ENCODE measurements around the gene IPPK. TPM values are rescaled to one million over a fixed set of nuclear protein-coding genes. Genes with fewer than 3 reads are reported as not detected.

IPPK gene
- total RNA-seq, 1 experiment from 2014 or later = 15.4 TPM

DNA sequence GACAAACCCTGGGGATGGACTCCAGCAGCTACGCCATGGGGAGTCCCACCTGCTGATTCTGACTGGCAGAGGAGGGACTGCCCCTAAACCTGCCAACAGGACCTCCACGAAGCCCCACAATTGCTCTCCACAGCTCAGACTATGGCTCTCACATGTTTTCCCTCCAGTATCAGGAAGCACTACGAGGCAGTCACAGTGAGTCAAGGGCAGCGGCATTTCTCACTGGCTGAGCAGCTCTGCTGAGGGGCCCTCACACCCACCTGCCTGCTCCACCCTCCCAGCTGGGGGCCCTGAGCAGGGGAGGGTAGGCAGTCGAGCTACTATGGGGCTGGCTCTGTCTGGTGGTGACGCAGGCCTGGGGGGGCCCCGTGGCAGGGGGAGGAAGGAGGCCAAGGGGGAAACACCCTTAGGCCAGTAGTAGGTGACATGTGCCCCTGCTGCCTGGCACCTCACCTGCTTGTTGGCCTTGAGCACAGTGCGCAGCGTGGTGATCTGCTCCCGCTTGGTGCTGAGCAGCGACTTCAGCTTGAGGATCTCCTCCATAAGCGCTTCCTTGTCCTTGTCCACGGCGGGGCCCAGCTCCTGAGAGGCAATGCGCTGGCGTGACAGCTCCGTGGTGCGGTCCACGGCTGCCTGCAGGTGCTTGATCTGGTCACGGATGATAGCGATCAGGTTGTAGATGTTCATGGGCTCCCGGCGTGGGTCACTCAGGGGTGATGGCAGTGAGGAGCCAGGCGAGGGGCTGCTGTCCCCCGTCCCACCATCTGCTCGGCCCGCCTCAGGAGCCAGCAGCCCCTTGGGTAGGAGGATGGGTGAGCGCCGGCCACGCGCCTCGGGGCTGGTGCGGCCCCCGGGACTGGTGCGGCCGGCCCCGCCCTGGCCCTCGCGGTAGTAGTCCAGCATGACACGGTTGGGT is 48.4 kb upstream of the IPPK start:
- Histone ChIP-seq H3K79me2 (ENCODE audit: insufficient read depth, low read length) (peaks cover 5% of the 10 kb centered on the region; the same call in 1 of the 2 replicates), H3K9ac (ENCODE audit: low read length) (no peak overlapping the region), H2AFZ (ENCODE audit: low read depth, low read length, poor library complexity, severe bottlenecking) (no peak overlapping the region), H3K36me3 (ENCODE audit: control insufficient read depth in 1 of 2, insufficient read depth in 2 of 2, low read length in 2 of 2) (peaks cover 43 to 50% of the 10 kb centered on the region in 2 experiments; a peak in 3 of 4 replicates), H4K20me1 (ENCODE audit: insufficient read depth) (peaks cover 3% of the 10 kb centered on the region; the same call in 1 of the 2 replicates), H3K27me3 (ENCODE audit: insufficient read depth, low read length) (no peaks in the 10 kb centered on the region), H3K4me3 (replicated peaks in 1 of 2; ENCODE audit: low read depth in 1 of 2, low read length in 2 of 2) (no peak overlapping the region), H3K9me3 (ENCODE audit: control insufficient read depth in 1 of 2, insufficient read depth in 1 of 2, low read depth in 1 of 2, low read length in 2 of 2) (no peaks in the 10 kb centered on the region), H3K27ac (ENCODE audit: low read depth, low read length) (no peak overlapping the region), H3K4me1 (ENCODE audit: control insufficient read depth in 1 of 2, insufficient read depth in 2 of 2, low read length in 2 of 2) (no peaks in the 10 kb centered on the region), H3K9me2 (ENCODE audit: insufficient read depth) (no peaks in the 10 kb centered on the region), H3K4me2 (ENCODE audit: low read length) (no peak overlapping the region)
- ChIA-PET RAD21 (ENCODE audit: low non-redundant PET in 1 of 2, low total read pairs in 2 of 2, uncharacterized antibody in 2 of 2, unreplicated experiment in 2 of 2) (interaction anchor here in 1 of 2 experiments (1.9 kb wide), 1 partner anchor 72 kb away, joined by 6 read pairs; no protein-coding TSS in a partner anchor), CTCF (interaction anchor here (1.3 to 3.9 kb wide), 2 partner anchors 71 to 73 kb away, joined by 4 to 26 read pairs; no protein-coding TSS in a partner anchor), POLR2A (no interaction called here)
- BruUV-seq (replicated peaks) = no TSS peak
- TF ChIP-seq CEBPB (IDR thresholded peaks at IDR 0.05; ENCODE audit: low read depth) = no peak
- TF ChIP-seq, protein P1, sequence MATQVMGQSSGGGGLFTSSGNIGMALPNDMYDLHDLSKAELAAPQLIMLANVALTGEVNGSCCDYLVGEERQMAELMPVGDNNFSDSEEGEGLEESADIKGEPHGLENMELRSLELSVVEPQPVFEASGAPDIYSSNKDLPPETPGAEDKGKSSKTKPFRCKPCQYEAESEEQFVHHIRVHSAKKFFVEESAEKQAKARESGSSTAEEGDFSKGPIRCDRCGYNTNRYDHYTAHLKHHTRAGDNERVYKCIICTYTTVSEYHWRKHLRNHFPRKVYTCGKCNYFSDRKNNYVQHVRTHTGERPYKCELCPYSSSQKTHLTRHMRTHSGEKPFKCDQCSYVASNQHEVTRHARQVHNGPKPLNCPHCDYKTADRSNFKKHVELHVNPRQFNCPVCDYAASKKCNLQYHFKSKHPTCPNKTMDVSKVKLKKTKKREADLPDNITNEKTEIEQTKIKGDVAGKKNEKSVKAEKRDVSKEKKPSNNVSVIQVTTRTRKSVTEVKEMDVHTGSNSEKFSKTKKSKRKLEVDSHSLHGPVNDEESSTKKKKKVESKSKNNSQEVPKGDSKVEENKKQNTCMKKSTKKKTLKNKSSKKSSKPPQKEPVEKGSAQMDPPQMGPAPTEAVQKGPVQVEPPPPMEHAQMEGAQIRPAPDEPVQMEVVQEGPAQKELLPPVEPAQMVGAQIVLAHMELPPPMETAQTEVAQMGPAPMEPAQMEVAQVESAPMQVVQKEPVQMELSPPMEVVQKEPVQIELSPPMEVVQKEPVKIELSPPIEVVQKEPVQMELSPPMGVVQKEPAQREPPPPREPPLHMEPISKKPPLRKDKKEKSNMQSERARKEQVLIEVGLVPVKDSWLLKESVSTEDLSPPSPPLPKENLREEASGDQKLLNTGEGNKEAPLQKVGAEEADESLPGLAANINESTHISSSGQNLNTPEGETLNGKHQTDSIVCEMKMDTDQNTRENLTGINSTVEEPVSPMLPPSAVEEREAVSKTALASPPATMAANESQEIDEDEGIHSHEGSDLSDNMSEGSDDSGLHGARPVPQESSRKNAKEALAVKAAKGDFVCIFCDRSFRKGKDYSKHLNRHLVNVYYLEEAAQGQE (IDR thresholded peaks at IDR 0.05; ENCODE audit: low read depth) = no peak
- DNase-seq (ENCODE audit: low read depth, low spot score) (no peak), ATAC-seq (no peak)
- intact Hi-C loops (cut with micrococcal nuclease) = no loop called here

Measured in HCT116 (cell line).